ENCODE measurements around the gene SLIT3. TPM values are rescaled to one million over a fixed set of nuclear protein-coding genes. Genes with fewer than 3 reads are reported as not detected.

The SLIT3 gene
- total RNA-seq, 4 donors from 2014 or later, result 46.3 to 89.0 (median 68.0) TPM

- ATAC-seq (ENCODE audit: low FRiP score) (no peak), DNase-seq (ENCODE audit: low spot score) (no peak)
- no peak for TF ChIP-seq CTCF (IDR thresholded peaks at IDR 0.05)
Measured at GRCh38 chr5:169174923-169175322, 126.0 kb downstream of the SLIT3 start.

DNA sequence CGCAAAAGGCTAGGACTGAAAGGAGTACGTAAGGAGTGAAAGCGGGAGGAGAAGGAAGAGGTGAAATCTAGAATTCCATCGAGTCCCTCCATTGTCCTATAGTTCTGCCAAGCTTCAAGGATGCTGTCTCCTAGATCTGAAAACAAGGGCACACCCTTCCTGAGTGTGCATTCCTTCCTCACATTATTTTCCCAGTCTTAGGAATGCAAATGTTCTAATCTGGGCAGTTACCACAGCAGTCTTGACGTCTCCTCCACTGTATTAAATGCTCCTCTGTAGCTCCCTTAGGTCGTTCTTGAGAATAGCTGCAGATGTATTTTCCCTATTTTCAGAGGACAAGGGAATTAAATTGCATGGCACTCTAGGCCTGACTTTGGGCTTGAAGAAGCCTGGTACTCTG is 127.6 kb downstream of the SLIT3 start:
- DNase-seq (ENCODE audit: low spot score) (no peak), ATAC-seq (ENCODE audit: low FRiP score) (no peak)
- no peak for TF ChIP-seq CTCF (IDR thresholded peaks at IDR 0.05)

DNA sequence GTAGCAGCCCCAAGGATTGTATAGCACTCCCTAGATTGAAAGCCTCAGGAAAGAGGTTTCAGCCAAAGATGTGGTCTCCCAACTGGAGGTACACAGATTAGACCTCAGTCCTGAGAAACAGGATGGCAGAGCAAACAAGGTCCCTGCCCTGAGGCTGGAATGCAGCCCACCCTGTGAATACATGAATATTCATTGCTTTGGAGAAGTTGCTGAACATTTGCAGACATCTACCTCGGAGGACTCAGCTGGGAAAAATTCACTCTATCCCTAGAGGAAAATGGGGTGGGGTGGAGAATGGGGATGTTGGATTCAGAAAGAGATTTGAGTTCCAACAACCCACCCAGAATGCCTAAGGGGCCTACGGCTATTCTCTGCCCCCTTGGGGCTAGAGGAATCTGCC is 129.4 kb downstream of the SLIT3 start:
- ATAC-seq (ENCODE audit: low FRiP score) (no peak), DNase-seq (ENCODE audit: low spot score) (no peak)
- TF ChIP-seq CTCF (IDR thresholded peaks at IDR 0.05), result no peak

DNA sequence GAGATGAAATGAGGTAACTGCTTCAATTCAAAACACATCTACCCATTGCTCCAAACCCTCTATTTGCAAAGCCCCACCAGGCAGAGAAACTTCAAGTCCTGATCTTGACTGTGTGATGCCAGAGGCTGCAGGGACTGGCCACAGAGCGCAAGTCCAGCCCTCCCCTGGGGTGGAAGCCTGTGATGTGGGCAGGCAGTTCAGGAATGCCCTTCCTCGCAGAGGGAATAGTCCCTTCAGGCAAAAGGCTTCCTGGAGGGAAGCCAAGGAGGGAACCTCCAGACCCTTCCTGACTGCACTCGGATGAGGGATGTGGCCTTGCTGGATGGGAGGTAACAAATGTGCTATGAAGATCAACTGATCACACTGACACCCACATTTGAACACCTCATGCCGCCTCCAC is 131.2 kb downstream of the SLIT3 start:
- no peak for TF ChIP-seq CTCF (IDR thresholded peaks at IDR 0.05)
- no peak for DNase-seq (ENCODE audit: low spot score)
- ATAC-seq (ENCODE audit: low FRiP score), result no peak

GRCh38 chr5:169168280-169168679 is 132.7 kb downstream of the SLIT3 start:
- ATAC-seq (ENCODE audit: low FRiP score), result no peak
- no peak for DNase-seq (ENCODE audit: low spot score)
- TF ChIP-seq CTCF (IDR thresholded peaks at IDR 0.05), result no peak

DNA sequence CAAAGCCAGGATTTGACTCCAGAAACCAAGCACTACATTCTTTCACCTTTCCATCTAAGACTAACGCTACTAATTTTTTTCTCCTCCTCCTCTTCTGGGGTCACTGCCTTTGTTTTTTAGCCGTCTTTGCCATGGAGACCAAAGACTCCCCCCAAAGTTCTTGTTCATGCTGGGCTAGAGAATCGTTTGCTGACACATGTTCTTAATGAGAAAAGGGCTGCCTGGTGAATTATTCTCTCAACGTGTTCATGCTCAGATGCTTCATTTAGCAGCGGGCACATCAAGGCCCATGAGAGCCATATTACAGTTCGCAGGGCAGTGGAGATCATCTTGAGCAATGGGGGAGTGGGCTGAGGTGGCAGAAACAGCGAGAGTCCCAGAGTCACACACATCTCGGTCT is 134.9 kb downstream of the SLIT3 start:
- no peak for DNase-seq (ENCODE audit: low spot score)
- TF ChIP-seq CTCF (IDR thresholded peaks at IDR 0.05), result no peak
- no peak for ATAC-seq (ENCODE audit: low FRiP score)

GRCh38 chr5:169165052-169165451 is 135.9 kb downstream of the SLIT3 start:
- ATAC-seq (ENCODE audit: low FRiP score), result no peak
- TF ChIP-seq CTCF (IDR thresholded peaks at IDR 0.05), result no peak
- DNase-seq (ENCODE audit: low spot score), result no peak

Data from omental fat pad (tissue), 4 donors.